Activated CD4-positive, alpha-beta memory T cell treated with anti-CD3 and anti-CD28 coated beads for 36 hours (primary cell): Measurements from ENCODE around the gene MGP. TPM values are rescaled to one million over a fixed set of nuclear protein-coding genes. Genes with fewer than 3 reads are reported as not detected.

Experiments used
- CTCF ChIA-PET: fragments of 350-600 bp; sonication (Branson Sonifier 250); formaldehyde crosslinking; loops from one replicate; lab custom pipeline; 2021; ENCODE audit warnings: antibody characterized with exemption, inconsistent platforms; lab: Charles Lee
- POLR2A ChIA-PET: fragments of 350-600 bp; sonication (Branson Sonifier 250); formaldehyde crosslinking; loops from one replicate; lab custom pipeline; 2021; ENCODE audit warnings: antibody characterized with exemption; lab: Charles Lee
- DNase-seq: peaks from one replicate; pipeline ENCODE4 v3.0.0-alpha.2; 2020
- H3K27ac Mint-ChIP-seq: one replicate; pipeline ENCODE4 v1.8.0; 2021; ENCODE audit warnings: mixed read lengths
- H3K27me3 Mint-ChIP-seq: one replicate; pipeline ENCODE4 v1.8.0; 2021; ENCODE audit warnings: mixed read lengths
- H3K36me3 Mint-ChIP-seq: one replicate; pipeline ENCODE4 v1.8.0; 2021; ENCODE audit warnings: mixed read lengths
- H3K4me1 Mint-ChIP-seq: one replicate; pipeline ENCODE4 v1.8.0; 2021; ENCODE audit warnings: low read depth, mixed read lengths
- H3K4me3 Mint-ChIP-seq: one replicate; pipeline ENCODE4 v1.8.0; 2021; ENCODE audit warnings: mild to moderate bottlenecking, mixed read lengths
- H3K9me3 Mint-ChIP-seq: one replicate; pipeline ENCODE4 v1.8.0; 2021; ENCODE audit warnings: mixed read lengths
- intact Hi-C: fragments of 100-400 bp; cut with micrococcal nuclease; formaldehyde crosslinking; loops from one replicate; pipeline ENCODE4 v1.15.1; 2023
- total RNA-seq, 2 experiments: library from RNA; stranded (reverse); gene quantifications; one replicate each; pipeline ENCODE4 v1.2.3, GENCODE V29; 2021

The MGP gene
- total RNA-seq, 2 experiments from 2014 or later, result not detected

DNA sequence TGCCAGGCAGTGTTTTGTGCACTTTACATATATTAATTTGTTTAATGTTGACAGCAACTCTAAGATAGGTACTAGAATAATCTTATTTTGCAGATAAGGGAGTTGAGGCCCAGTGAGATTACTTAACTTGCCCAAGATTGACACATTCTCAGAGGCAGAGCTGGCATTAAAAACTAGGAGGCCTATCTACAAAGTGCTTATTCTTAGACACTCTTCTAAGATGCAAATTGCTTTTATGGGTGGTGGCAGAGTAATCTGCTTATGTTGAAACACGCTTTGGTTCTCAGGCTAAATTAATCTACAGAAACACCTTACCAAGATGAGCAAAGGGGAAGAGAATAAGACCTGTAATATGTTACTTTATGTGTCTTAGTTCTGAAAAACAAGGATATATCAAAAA, 7.2 kb downstream of the MGP start:
- ChIA-PET POLR2A (no interaction called here), CTCF (interaction anchor here (1.3 kb wide), 1 partner anchor 32 kb away, joined by 3 read pairs; no protein-coding TSS in a partner anchor)
- Mint-ChIP-seq H3K4me3 (no peak overlapping the region), H3K36me3 (no peaks in the 10 kb centered on the region), H3K9me3 (no peaks in the 10 kb centered on the region), H3K27ac (no peak overlapping the region), H3K4me1 (peaks cover 8% of the 10 kb centered on the region), H3K27me3 (no peaks in the 10 kb centered on the region)
- DNase-seq, result no peak
- intact Hi-C loops, result no loop called here

DNA sequence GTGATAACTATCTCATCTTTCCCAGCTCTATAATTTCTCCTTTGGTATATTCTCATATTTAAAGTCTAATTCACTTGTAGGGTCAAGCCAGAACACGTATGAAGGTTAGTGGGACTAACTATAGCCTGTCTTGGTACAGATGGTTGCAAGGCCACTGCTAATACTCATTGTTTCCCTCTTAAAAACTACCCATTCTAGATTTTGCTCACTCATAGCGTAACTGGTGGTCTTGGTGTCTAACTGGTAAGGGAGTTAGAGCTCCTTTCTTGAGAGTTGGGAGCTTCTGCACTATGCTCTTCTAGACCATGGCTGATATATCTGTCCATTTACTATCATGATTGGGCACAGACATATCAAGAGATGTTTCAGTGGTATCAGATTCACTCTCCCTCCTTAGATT, 8.8 kb downstream of the MGP start:
- Mint-ChIP-seq H3K9me3 (no peaks in the 10 kb centered on the region), H3K36me3 (no peaks in the 10 kb centered on the region), H3K4me1 (peaks cover 8% of the 10 kb centered on the region), H3K27ac (no peak overlapping the region), H3K4me3 (no peak overlapping the region), H3K27me3 (no peaks in the 10 kb centered on the region)
- ChIA-PET CTCF (interaction anchor here (0.6 kb wide), 1 partner anchor 34 kb away, joined by 3 read pairs; no protein-coding TSS in a partner anchor), POLR2A (no interaction called here)
- intact Hi-C loops, result no loop called here
- DNase-seq, result no peak

GRCh38 chr12:14874882-14875281, 10.8 kb downstream of the MGP start:
- no peak overlapping the region for H3K27ac Mint-ChIP-seq
- intact Hi-C loops, result no loop called here
- H3K4me1 Mint-ChIP-seq, result no peaks in the 10 kb centered on the region
- no peaks in the 10 kb centered on the region for H3K27me3 Mint-ChIP-seq
- no peaks in the 10 kb centered on the region for H3K36me3 Mint-ChIP-seq
- H3K9me3 Mint-ChIP-seq, result no peaks in the 10 kb centered on the region
- no peak overlapping the region for H3K4me3 Mint-ChIP-seq
- CTCF ChIA-PET, result no interaction called here
- no peak for DNase-seq
- POLR2A ChIA-PET, result no interaction called here

DNA sequence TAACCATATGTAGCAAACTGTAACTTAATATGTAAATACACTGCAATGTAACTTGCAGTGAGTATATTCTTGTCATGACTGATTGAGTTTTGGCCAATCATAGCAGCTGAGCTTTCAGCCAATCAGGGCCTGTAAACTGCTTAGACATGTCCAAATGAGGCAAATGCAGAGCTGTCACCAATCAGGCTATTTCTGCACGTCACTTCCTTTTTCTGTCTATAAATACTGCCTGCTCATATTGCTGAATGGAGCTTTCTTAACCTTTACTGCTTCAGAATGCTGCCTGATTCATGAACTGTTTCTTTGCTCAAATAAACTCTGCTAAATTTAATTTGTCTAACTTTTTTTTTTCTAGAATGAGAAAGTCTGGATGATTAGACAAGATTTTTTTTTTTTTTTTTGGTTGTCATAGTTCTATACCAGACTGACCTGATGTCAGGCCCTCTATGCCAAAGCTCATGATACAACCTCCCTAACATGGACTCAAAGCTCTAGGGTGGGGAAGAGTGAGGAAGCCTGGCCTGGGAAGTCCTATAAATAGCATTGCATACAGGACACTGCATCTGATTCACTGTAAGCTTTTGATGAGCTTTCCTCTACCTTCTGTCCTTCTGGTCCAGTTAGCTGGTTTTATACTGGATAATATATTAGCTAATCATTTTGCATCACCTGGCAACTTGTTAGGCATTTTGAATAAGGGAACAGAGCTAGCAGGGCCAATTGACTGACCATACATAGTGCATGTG, 12.0 kb downstream of the MGP start:
- POLR2A ChIA-PET, result interaction anchor here (0.6 kb wide), 1 partner anchor 136 kb away, joined by 3 read pairs; no protein-coding TSS in a partner anchor
- CTCF ChIA-PET, result interaction anchor here (0.8 kb wide), 1 partner anchor 28 kb away, joined by 4 read pairs; no protein-coding TSS in a partner anchor
- intact Hi-C loops, result no loop called here
- H3K4me1 Mint-ChIP-seq, result no peaks in the 10 kb centered on the region
- H3K27me3 Mint-ChIP-seq, result no peaks in the 10 kb centered on the region
- H3K9me3 Mint-ChIP-seq, result no peaks in the 10 kb centered on the region
- H3K27ac Mint-ChIP-seq, result no peak overlapping the region
- H3K36me3 Mint-ChIP-seq, result no peaks in the 10 kb centered on the region
- H3K4me3 Mint-ChIP-seq, result no peak overlapping the region
- no peak for DNase-seq

DNA sequence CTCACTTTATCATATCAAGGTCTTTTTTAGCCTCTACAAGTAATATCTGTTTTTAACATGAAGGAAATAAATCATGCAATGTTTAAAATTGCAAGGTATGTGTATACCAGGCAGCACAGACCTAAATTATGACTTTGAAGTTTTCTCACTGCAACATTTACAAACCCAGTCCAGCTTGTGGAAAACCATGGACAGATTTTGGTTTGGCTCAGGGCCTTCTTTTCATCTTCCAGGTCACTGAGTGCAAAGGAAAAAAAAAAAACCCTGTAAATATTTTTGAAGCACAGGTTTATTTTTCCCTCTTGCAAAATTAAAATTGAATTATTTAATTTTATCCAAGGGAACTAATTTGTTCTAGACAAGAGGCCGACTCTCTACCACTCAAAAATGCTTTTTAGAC, 13.8 kb downstream of the MGP start:
- POLR2A ChIA-PET, result no interaction called here

GRCh38 chr12:14871247-14871646, 14.4 kb downstream of the MGP start:
- Mint-ChIP-seq H3K36me3 (peaks cover 7% of the 10 kb centered on the region), H3K9me3 (peaks cover 7% of the 10 kb centered on the region), H3K27me3 (no peaks in the 10 kb centered on the region), H3K4me3 (no peak overlapping the region), H3K4me1 (no peaks in the 10 kb centered on the region), H3K27ac (no peak overlapping the region)
- ChIA-PET CTCF (interaction anchor here (0.7 kb wide), 1 partner anchor 973 kb away, joined by 3 read pairs; no protein-coding TSS in a partner anchor), POLR2A (no interaction called here)
- no peak for DNase-seq
- intact Hi-C loops, result no loop called here

More for the DNA sequence above, 13.8 kb downstream of the MGP start:
- CTCF ChIA-PET, result no interaction called here
- intact Hi-C loops, result no loop called here
- Mint-ChIP-seq H3K4me3 (no peak overlapping the region), H3K4me1 (no peaks in the 10 kb centered on the region), H3K9me3 (peaks cover 7% of the 10 kb centered on the region), H3K36me3 (peaks cover 7% of the 10 kb centered on the region), H3K27ac (no peak overlapping the region), H3K27me3 (no peaks in the 10 kb centered on the region)
- no peak for DNase-seq

GRCh38 chr12:14868916-14869506, 16.6 kb downstream of the MGP start:
- ChIA-PET CTCF (interaction anchor here (1.0 kb wide), 1 partner anchor 14 kb away, joined by 3 read pairs; no protein-coding TSS in a partner anchor), POLR2A (no interaction called here)
- no peaks in the 10 kb centered on the region for H3K27me3 Mint-ChIP-seq
- H3K4me3 Mint-ChIP-seq, result no peak overlapping the region
- H3K4me1 Mint-ChIP-seq, result no peaks in the 10 kb centered on the region
- no peak for DNase-seq
- peaks cover 7% of the 10 kb centered on the region for H3K9me3 Mint-ChIP-seq
- H3K27ac Mint-ChIP-seq, result no peak overlapping the region
- peaks cover 7% of the 10 kb centered on the region for H3K36me3 Mint-ChIP-seq
- intact Hi-C loops, result no loop called here

DNA sequence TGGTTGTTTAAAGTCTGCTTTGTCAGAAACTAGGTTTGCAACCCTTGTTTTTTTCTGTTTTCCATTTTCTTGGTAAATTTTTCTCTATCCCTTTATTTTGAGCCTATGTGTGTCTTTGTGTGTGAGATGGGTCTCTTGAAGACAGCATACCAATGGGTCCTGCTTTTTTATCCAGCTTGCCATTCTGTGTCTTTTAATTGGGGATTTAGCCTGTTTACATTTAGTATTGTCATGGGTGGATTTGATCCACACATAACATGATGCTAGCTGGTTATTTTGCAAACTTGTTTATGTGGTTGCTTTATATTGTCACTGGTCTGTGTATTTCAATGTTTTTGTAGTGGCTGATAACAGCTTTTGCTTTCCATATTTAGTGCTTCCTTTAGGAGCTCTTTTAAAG, 25.2 kb downstream of the MGP start:
- no peaks in the 10 kb centered on the region for H3K27me3 Mint-ChIP-seq
- DNase-seq, result no peak
- peaks cover 4% of the 10 kb centered on the region for H3K36me3 Mint-ChIP-seq
- intact Hi-C loops, result no loop called here
- no peaks in the 10 kb centered on the region for H3K4me1 Mint-ChIP-seq
- peaks cover 35% of the 10 kb centered on the region for H3K9me3 Mint-ChIP-seq
- ChIA-PET POLR2A (no interaction called here), CTCF (no interaction called here)
- H3K27ac Mint-ChIP-seq, result no peak overlapping the region
- H3K4me3 Mint-ChIP-seq, result no peak overlapping the region

DNA sequence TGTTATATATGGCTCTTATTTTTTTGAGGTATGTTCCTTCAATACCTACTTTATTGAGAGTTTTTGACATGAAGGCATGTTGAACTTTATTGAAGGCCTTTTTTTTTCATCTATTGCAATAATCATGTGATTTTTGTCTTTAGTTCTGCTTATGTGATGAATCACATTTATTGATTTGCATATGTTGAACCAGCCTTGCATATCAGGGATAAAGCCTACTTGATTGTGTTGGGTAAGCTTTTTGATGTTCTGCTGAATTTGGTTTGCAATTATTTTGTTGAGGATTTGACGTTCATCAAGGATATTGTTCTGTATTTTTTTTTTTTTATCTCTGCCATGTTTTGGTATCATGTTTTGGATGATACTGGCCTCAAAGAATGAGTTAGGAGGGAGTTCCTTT, 27.1 kb downstream of the MGP start:
- H3K27me3 Mint-ChIP-seq, result no peaks in the 10 kb centered on the region
- H3K4me3 Mint-ChIP-seq, result no peak overlapping the region
- peaks cover 4% of the 10 kb centered on the region for H3K36me3 Mint-ChIP-seq
- H3K4me1 Mint-ChIP-seq, result no peaks in the 10 kb centered on the region
- no peak overlapping the region for H3K27ac Mint-ChIP-seq
- ChIA-PET POLR2A (no interaction called here), CTCF (no interaction called here)
- no peak for DNase-seq
- intact Hi-C loops, result no loop called here
- H3K9me3 Mint-ChIP-seq, result peaks cover 35% of the 10 kb centered on the region

DNA sequence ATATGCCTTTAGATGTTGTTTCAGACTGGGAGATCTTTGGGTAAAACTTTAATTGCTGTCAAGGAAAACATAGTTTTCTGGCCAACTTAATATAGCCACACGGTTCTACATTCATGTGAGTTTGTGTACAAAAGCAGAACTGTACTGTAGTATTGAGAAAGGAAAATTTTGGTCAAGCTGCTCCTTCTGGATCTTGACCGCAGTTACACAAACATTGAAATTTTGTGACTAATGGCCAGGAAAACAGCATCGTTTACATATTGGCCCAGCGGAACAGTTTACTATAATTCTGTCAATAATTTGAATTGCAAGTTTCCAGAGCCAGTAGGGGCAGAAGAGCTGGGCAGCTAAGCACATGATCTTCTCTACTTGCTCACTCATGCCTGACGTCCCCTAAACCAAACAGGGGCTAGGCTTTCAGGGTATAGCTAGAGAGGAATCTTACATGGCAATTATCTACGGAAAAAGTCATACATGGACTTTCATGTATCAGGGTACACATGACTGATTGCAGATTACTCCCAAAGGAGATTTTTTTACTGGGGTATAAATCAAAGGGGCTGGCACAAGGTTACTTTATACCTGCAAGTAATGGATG, 31.0 kb downstream of the MGP start:
- POLR2A ChIA-PET, result no interaction called here
- CTCF ChIA-PET, result interaction anchor here (1.3 to 1.7 kb wide), 2 partner anchors 15 to 141 kb away, joined by 3 read pairs; no protein-coding TSS in a partner anchor

DNA sequence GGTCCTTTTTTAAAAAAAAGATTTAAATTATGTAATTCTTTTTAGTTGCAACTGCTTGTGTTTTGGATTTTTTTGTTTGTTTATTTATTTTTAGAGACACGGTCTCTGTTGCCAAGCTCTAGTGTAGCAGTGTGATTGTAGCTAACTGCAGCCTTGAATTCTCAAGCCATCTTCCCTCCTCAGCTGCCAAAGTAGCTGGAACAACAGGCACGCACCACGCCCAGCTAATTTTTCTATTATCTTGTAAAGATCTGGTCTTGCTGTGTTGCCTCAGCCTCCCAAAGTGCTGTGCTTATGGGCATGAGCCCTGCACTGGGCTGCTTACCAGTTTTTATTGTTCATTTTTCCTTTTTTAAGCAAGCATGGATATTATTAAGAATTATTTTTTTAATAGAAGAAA, 31.7 kb downstream of the MGP start:
- CTCF ChIA-PET, result interaction anchor here (1.0 to 1.7 kb wide), 2 partner anchors 9 to 16 kb away, joined by 3 read pairs; no protein-coding TSS in a partner anchor

More for the DNA sequence above, 31.0 kb downstream of the MGP start:
- no peak overlapping the region for H3K27ac Mint-ChIP-seq
- intact Hi-C loops, result no loop called here
- no peaks in the 10 kb centered on the region for H3K36me3 Mint-ChIP-seq
- no peaks in the 10 kb centered on the region for H3K27me3 Mint-ChIP-seq
- no peaks in the 10 kb centered on the region for H3K4me1 Mint-ChIP-seq
- no peak for DNase-seq
- H3K9me3 Mint-ChIP-seq, result peaks cover 15% of the 10 kb centered on the region
- H3K4me3 Mint-ChIP-seq, result no peak overlapping the region

GRCh38 chr12:14852880-14853279, 32.8 kb downstream of the MGP start:
- Mint-ChIP-seq H3K27ac (no peak overlapping the region), H3K4me1 (no peaks in the 10 kb centered on the region), H3K27me3 (no peaks in the 10 kb centered on the region), H3K4me3 (no peak overlapping the region), H3K9me3 (peaks cover 9% of the 10 kb centered on the region), H3K36me3 (no peaks in the 10 kb centered on the region)
- no peak for DNase-seq
- CTCF ChIA-PET, result interaction anchor here (0.6 to 2.0 kb wide), 2 partner anchors 142 to 174 kb away, joined by 3 to 6 read pairs; no protein-coding TSS in a partner anchor
- intact Hi-C loops, result no loop called here
- POLR2A ChIA-PET, result no interaction called here

More for the DNA sequence above, 31.7 kb downstream of the MGP start:
- POLR2A ChIA-PET, result no interaction called here
- intact Hi-C loops, result no loop called here
- H3K36me3 Mint-ChIP-seq, result no peaks in the 10 kb centered on the region
- no peak overlapping the region for H3K27ac Mint-ChIP-seq
- DNase-seq, result no peak
- H3K9me3 Mint-ChIP-seq, result peaks cover 9% of the 10 kb centered on the region
- no peak overlapping the region for H3K4me3 Mint-ChIP-seq
- H3K27me3 Mint-ChIP-seq, result no peaks in the 10 kb centered on the region
- no peaks in the 10 kb centered on the region for H3K4me1 Mint-ChIP-seq
